HG03439 (cell line): ENCODE measurements around the gene TAS1R3.

Experiments
- ATAC-seq: cut with Tn5 transposase; IDR thresholded peaks from one replicate; pipeline ENCODE4 v1.9.1; 2021; ENCODE audit warnings: mild to moderate bottlenecking, moderate library complexity; ENCODE audit not compliant: unreplicated experiment

TAS1R3 gene

GRCh38 chr1:1331068-1331965, at the start of gene TAS1R3:
TSS of gene TAS1R3 (plus strand) at chr1:1331280. CDS start at chr1:1331346, 66 bp downstream.
- ATAC-seq = no peak

- no peak for ATAC-seq
These were observed 49.4 kb upstream of the TAS1R3 start for GRCh38 chr1:1281533-1282321.

GRCh38 chr1:1282998-1283397, 48.1 kb upstream of the TAS1R3 start:
- no peak for ATAC-seq

GRCh38 chr1:1283821-1284220, 47.3 kb upstream of the TAS1R3 start:
- ATAC-seq = no peak

GRCh38 chr1:1284221-1285101, 46.6 kb upstream of the TAS1R3 start:
- no peak for ATAC-seq

GRCh38 chr1:1285102-1285571, 45.9 kb upstream of the TAS1R3 start:
- no peak for ATAC-seq

- ATAC-seq = no peak
These were observed 45.3 kb upstream of the TAS1R3 start for GRCh38 chr1:1285611-1286311.

GRCh38 chr1:1286313-1287261, 44.5 kb upstream of the TAS1R3 start:
- ATAC-seq = no peak

- ATAC-seq = no peak
These were observed 43.6 kb upstream of the TAS1R3 start for GRCh38 chr1:1287288-1288110.

- ATAC-seq = no peak
These were observed 40.8 kb upstream of the TAS1R3 start for GRCh38 chr1:1290238-1290731.

- no peak for ATAC-seq
These were observed 40.0 kb upstream of the TAS1R3 start for GRCh38 chr1:1291023-1291528.

- ATAC-seq = no peak
These were observed 39.3 kb upstream of the TAS1R3 start for GRCh38 chr1:1291548-1292441.

- ATAC-seq = no peak
These were observed 38.7 kb upstream of the TAS1R3 start for GRCh38 chr1:1292442-1292779.

GRCh38 chr1:1292851-1293250, 38.2 kb upstream of the TAS1R3 start:
- ATAC-seq = no peak

- no peak for ATAC-seq
These were observed 37.5 kb upstream of the TAS1R3 start for GRCh38 chr1:1293263-1294249.
